GM23338 (cell line): Measurements from ENCODE around the gene CHD2. TPM values are rescaled to one million over a fixed set of nuclear protein-coding genes. Genes with fewer than 3 reads are reported as not detected.

ENCODE experiments used
- ATAC-seq: fragments of 200-7000 bp; cut with Tn5 transposase; 3 replicates; pipeline ENCODE4 v1.9.1; 2020
- DNase-seq: peaks from one replicate; pipeline ENCODE4 v3.0.0-alpha.2; 2015; ENCODE audit warnings: low spot score
- H2AFZ ChIP-seq: fragments of 200-600 bp; sonication (generic); 2 replicates; pipeline ENCODE4 v1.8.0; 2016; ENCODE audit warnings: antibody characterized with exemption, mild to moderate bottlenecking, moderate library complexity
- H3F3A ChIP-seq: fragments of 200-600 bp; sonication (generic); replicated peaks from 2 replicates; pipeline ENCODE4 v1.8.0; 2017; ENCODE audit warnings: antibody characterized with exemption, mixed run types, low read depth
- H3K27ac ChIP-seq: fragments of 200-600 bp; sonication (generic); 2 replicates; pipeline ENCODE4 v1.6.1; 2016; ENCODE audit warnings: low read depth
- H3K27me3 ChIP-seq: fragments of 200-600 bp; sonication (generic); 2 replicates; pipeline ENCODE4 v1.8.0; 2016; ENCODE audit warnings: mild to moderate bottlenecking, mixed run types, moderate library complexity; ENCODE audit not compliant: insufficient read depth
- H3K36me3 ChIP-seq: fragments of 200-600 bp; sonication (generic); 2 replicates; pipeline ENCODE4 v1.8.0; 2016; ENCODE audit warnings: mild to moderate bottlenecking; ENCODE audit not compliant: insufficient read depth
- H3K4me1 ChIP-seq: fragments of 200-600 bp; sonication (generic); 2 replicates; pipeline ENCODE4 v1.8.0; 2016; ENCODE audit warnings: mild to moderate bottlenecking, moderate library complexity; ENCODE audit not compliant: insufficient read depth
- H3K4me2 ChIP-seq: fragments of 200-600 bp; sonication (generic); 2 replicates; pipeline ENCODE4 v1.7.1; 2017; ENCODE audit warnings: mixed run types
- H3K4me3 ChIP-seq: fragments of 200-600 bp; sonication (generic); 2 replicates; pipeline ENCODE4 v1.6.1; 2016; ENCODE audit warnings: mixed run types
- H3K79me2 ChIP-seq: fragments of 200-600 bp; sonication (generic); replicated peaks from 2 replicates; pipeline ENCODE4 v1.8.0; 2017; ENCODE audit warnings: mild to moderate bottlenecking; ENCODE audit not compliant: insufficient read depth
- H3K9me2 ChIP-seq: fragments of 200-600 bp; sonication (generic); 2 replicates; pipeline ENCODE4 v1.8.0; 2017; ENCODE audit not compliant: insufficient read depth
- H4K20me1 ChIP-seq: fragments of 200-600 bp; sonication (generic); replicated peaks from 2 replicates; pipeline ENCODE4 v1.8.0; 2017; ENCODE audit warnings: mild to moderate bottlenecking; ENCODE audit not compliant: insufficient read depth
- H3K27ac Mint-ChIP-seq: 2 replicates; pipeline ENCODE4 v1.8.0; 2020; ENCODE audit warnings: inconsistent platforms, mild to moderate bottlenecking, moderate library complexity, mixed read lengths
- H3K27me3 Mint-ChIP-seq: 3 replicates; pipeline ENCODE4 v1.8.0; 2022; ENCODE audit warnings: low read depth, mild to moderate bottlenecking, moderate library complexity, mixed read lengths, inconsistent platforms; ENCODE audit not compliant: insufficient read depth, poor library complexity
- H3K36me3 Mint-ChIP-seq: 3 replicates; pipeline ENCODE4 v1.8.0; 2021; ENCODE audit warnings: low read depth, mild to moderate bottlenecking, inconsistent platforms, moderate library complexity, mixed read lengths
- H3K4me1 Mint-ChIP-seq: 3 replicates; pipeline ENCODE4 v1.8.0; 2020; ENCODE audit warnings: mild to moderate bottlenecking, inconsistent platforms, mixed read lengths
- H3K4me3 Mint-ChIP-seq: 3 replicates; pipeline ENCODE4 v1.8.0; 2021; ENCODE audit warnings: moderate library complexity, mild to moderate bottlenecking, inconsistent platforms, mixed read lengths
- H3K9me3 Mint-ChIP-seq: 3 replicates; pipeline ENCODE4 v1.8.0; 2020; ENCODE audit warnings: moderate library complexity, mild to moderate bottlenecking, inconsistent platforms, mixed read lengths
- CREB1 ChIP-seq: fragments of 250-450 bp; sonication (Bioruptor Pico); IDR thresholded peaks from 2 replicates; pipeline ENCODE4 v1.5.0; 2020; ENCODE audit warnings: low read depth, mild to moderate bottlenecking, moderate library complexity
- ETS1 ChIP-seq: IDR thresholded peaks from 2 replicates; pipeline ENCODE4 v1.6.1; 2016; ENCODE audit warnings: antibody characterized with exemption
- EZH2 ChIP-seq: fragments of 200-600 bp; sonication (generic); IDR thresholded peaks from one replicate; pipeline ENCODE4 v1.8.0; 2017; ENCODE audit warnings: antibody characterized with exemption, mild to moderate bottlenecking, low read depth; ENCODE audit not compliant: unreplicated experiment
- EZH2phosphoT487 ChIP-seq: fragments of 200-600 bp; sonication (generic); IDR thresholded peaks from one replicate; pipeline ENCODE4 v1.8.1; 2018; ENCODE audit warnings: antibody characterized with exemption; ENCODE audit not compliant: unreplicated experiment
- NANOG ChIP-seq: IDR thresholded peaks from 2 replicates; pipeline ENCODE4 v1.6.1; 2016; ENCODE audit warnings: antibody characterized with exemption, borderline replicate concordance
- POLR2AphosphoS5 ChIP-seq: IDR thresholded peaks from 2 replicates; pipeline ENCODE4 v1.6.1; 2016; ENCODE audit warnings: antibody characterized with exemption, low read depth
- REST ChIP-seq: IDR thresholded peaks from one replicate; pipeline ENCODE4 v1.6.1; 2018; ENCODE audit warnings: antibody characterized with exemption; ENCODE audit not compliant: unreplicated experiment
- STAT1 ChIP-seq: IDR thresholded peaks from one replicate; pipeline ENCODE4 v1.6.1; 2016; ENCODE audit warnings: antibody characterized with exemption; ENCODE audit not compliant: unreplicated experiment
- ZNF331 ChIP-seq: fragments of 250-450 bp; sonication (Bioruptor Pico); IDR thresholded peaks from 2 replicates; pipeline ENCODE4 v1.5.0; 2020; ENCODE audit warnings: low read depth, mild to moderate bottlenecking, moderate library complexity
- ZNF462 ChIP-seq: fragments of 250-450 bp; sonication (Bioruptor Pico); IDR thresholded peaks from 2 replicates; pipeline ENCODE4 v1.5.0; 2020; ENCODE audit warnings: mild to moderate bottlenecking, moderate library complexity
- polyA plus RNA-seq: library from polyadenylated mRNA; unstranded; fragments of >200 nt; fragmentation: Nextera tagmentation; extraction: Ambion mirVana; gene quantifications from 2 replicates; pipeline ENCODE4 v1.2.1, GENCODE V29; 2016
- total RNA-seq: library from RNA; depleted of rRNA; stranded (reverse); fragments of >200 nt; shearing (Covaris generic); gene quantifications from 2 replicates; pipeline ENCODE4 v1.2.3, GENCODE V29; 2014

CHD2 gene
- total and polyA plus RNA-seq, 2 experiments from 2014 or later: 119 to 130 TPM

GRCh38 chr15:93076217-93076616 is 176.1 kb downstream of the CHD2 start:
- H3K4me3 Mint-ChIP-seq: no peak overlapping the region
- H3K4me3 ChIP-seq: no peak overlapping the region
- peaks cover 14% of the 10 kb centered on the region for H3K27me3 Mint-ChIP-seq
- H2AFZ ChIP-seq: no peak overlapping the region
- TF ChIP-seq STAT1 (no peak), ETS1 (no peak), ZNF462 (CRISPR knock-in tag) (no peak), ZNF331 (CRISPR knock-in tag) (no peak), EZH2 (no peak), POLR2AphosphoS5 (no peak), EZH2phosphoT487 (no peak), NANOG (no peak), CREB1 (CRISPR knock-in tag) (no peak), REST (no peak)
- peaks cover 44% of the 10 kb centered on the region for H3K4me1 Mint-ChIP-seq
- peaks cover 20% of the 10 kb centered on the region for H3K27me3 ChIP-seq
- ATAC-seq (no peak), DNase-seq (no peak)
- no peaks in the 10 kb centered on the region for H3K9me3 Mint-ChIP-seq
- peaks cover 4% of the 10 kb centered on the region; the same call in 1 of the 3 replicates for H3K36me3 Mint-ChIP-seq
- H3K27ac Mint-ChIP-seq: no peak overlapping the region
- no peak overlapping the region for H3K27ac ChIP-seq
- H3K4me2 ChIP-seq: no peak overlapping the region
- H3F3A ChIP-seq: peaks cover 4% of the 10 kb centered on the region
- H3K79me2 ChIP-seq: peaks cover 49% of the 10 kb centered on the region
- H3K9me2 ChIP-seq: no peaks in the 10 kb centered on the region
- H4K20me1 ChIP-seq: no peaks in the 10 kb centered on the region; the same call in 1 of the 2 replicates
- H3K36me3 ChIP-seq: no peaks in the 10 kb centered on the region
- peaks cover 21% of the 10 kb centered on the region for H3K4me1 ChIP-seq
